K562 (cell line): ENCODE results near the gene NDUFB1. TPM values are rescaled to one million over a fixed set of nuclear protein-coding genes. Genes with fewer than 3 reads are reported as not detected.

Source experiments
- ATAC-seq: fragments of 200-7000 bp; cut with Tn5 transposase; 3 replicates; pipeline ENCODE4 v1.9.1; 2020; ENCODE audit warnings: moderate library complexity
- BruUV-seq: library from RNA; stranded (reverse); fragments of 400-500 nt; replicated peaks from 2 replicates; lab custom pipeline; 2021; lab: Mats Ljungman, UMichigan
- CTCF ChIA-PET: fragments of 300-600 bp; formaldehyde crosslinking; extraction: SDS; loops from one replicate; lab custom pipeline; 2021; ENCODE audit warnings: low intra/inter-chr PET ratio; lab: Yijun Ruan, JAX
- POLR2A ChIA-PET: fragments of 300-600, 350-650 bp; sonication (Branson Sonifier 250); formaldehyde crosslinking; extraction: SDS; loops from one replicate; lab custom pipeline; 2021; ENCODE audit warnings: antibody characterized with exemption, inconsistent platforms; lab: Yijun Ruan, JAX
- DNase-seq, 4 experiments: peaks; one replicate each; pipeline versions ENCODE4 v3.0.0 to v3.0.0-alpha.2; 2011 to 2018; ENCODE audit warnings: low spot score in 3 of 4, mixed read lengths in 3 of 4; ENCODE audit errors: extremely low read depth in 1 of 4
- FAIRE-seq: peaks from 2 replicates; lab custom pipeline; 2011; peaks lifted over from hg19 to GRCh38; lab: Jason Lieb, UNC
- H2AFZ ChIP-seq: 2 replicates; pipeline ENCODE4 v1.6.0; 2011; ENCODE audit warnings: low read depth, low read length, control low read depth, inconsistent platforms
- H3K27ac ChIP-seq: fragments of 200-600 bp; 3 replicates; pipeline ENCODE4 v1.8.0; 2011; ENCODE audit warnings: low read depth, mild to moderate bottlenecking, control low read depth, inconsistent platforms, low read length, moderate library complexity, mixed read lengths; ENCODE audit errors: extremely low read depth
- H3K27me3 ChIP-seq, 2 experiments: fragments of 300-600 bp in 1 of 2; 2 replicates in 1 of 2; 3 replicates in 1 of 2; pipeline versions ENCODE4 v1.6.0 to v1.8.0; 2011; ENCODE audit warnings: inconsistent platforms in 2 of 2, low read length in 2 of 2, mild to moderate bottlenecking in 1 of 2, mixed read lengths in 1 of 2, moderate library complexity in 1 of 2; ENCODE audit not compliant: control insufficient read depth in 2 of 2, insufficient read depth in 2 of 2
- H3K36me3 ChIP-seq: fragments of 300-600 bp; 3 replicates; pipeline ENCODE4 v1.8.0; 2011; ENCODE audit warnings: mild to moderate bottlenecking, low read length, inconsistent platforms; ENCODE audit not compliant: control insufficient read depth, insufficient read depth
- H3K4me1 ChIP-seq, 2 experiments: fragments of 200-600 bp in 1 of 2; replicated peaks in 1 of 2; 2 replicates in 1 of 2; 3 replicates in 1 of 2; pipeline versions ENCODE4 v1.5.1 to v1.8.0; 2011; ENCODE audit warnings: inconsistent platforms in 2 of 2, low read length in 2 of 2, mild to moderate bottlenecking in 1 of 2, mixed read lengths in 1 of 2, moderate library complexity in 1 of 2; ENCODE audit not compliant: control insufficient read depth in 2 of 2, insufficient read depth in 2 of 2
- H3K4me2 ChIP-seq: 2 replicates; pipeline ENCODE4 v1.6.1; 2011; ENCODE audit warnings: low read length, control low read depth, inconsistent platforms, mixed read lengths; ENCODE audit not compliant: insufficient read depth
- H3K4me3 ChIP-seq: fragments of 200-600 bp; sonication (generic), shearing (Covaris generic); 2 replicates; pipeline ENCODE4 v1.5.1; 2016; ENCODE audit warnings: control low read depth, inconsistent platforms
- H3K79me2 ChIP-seq: fragments of 200-600 bp; 3 replicates; pipeline ENCODE4 v1.8.0; 2011; ENCODE audit warnings: low read length, inconsistent platforms; ENCODE audit not compliant: control insufficient read depth, insufficient read depth
- H3K9ac ChIP-seq, 2 experiments: 2 replicates each; pipeline versions ENCODE4 v1.6.0 to v1.6.1; 2011; ENCODE audit warnings: low read depth in 2 of 2, low read length in 2 of 2, control low read depth in 1 of 2, inconsistent platforms in 1 of 2, mild to moderate bottlenecking in 1 of 2, mixed read lengths in 1 of 2; ENCODE audit not compliant: insufficient read depth in 1 of 2
- H3K9me1 ChIP-seq: one replicate; pipeline ENCODE4 v1.6.0; 2011; ENCODE audit warnings: inconsistent platforms, mild to moderate bottlenecking, low read length, moderate library complexity; ENCODE audit not compliant: control insufficient read depth, insufficient read depth
- H3K9me3 ChIP-seq: replicated peaks from 2 replicates; pipeline ENCODE4 v1.5.1; 2011; ENCODE audit warnings: low read depth, low read length, inconsistent platforms; ENCODE audit not compliant: control insufficient read depth, insufficient read depth
- H4K20me1 ChIP-seq: replicated peaks from 2 replicates; pipeline ENCODE4 v1.6.1; 2011; ENCODE audit warnings: low read length, inconsistent platforms, mixed read lengths; ENCODE audit not compliant: control insufficient read depth, insufficient read depth
- ARID3B ChIP-seq: fragments of 250-450 bp; sonication (Bioruptor Pico); IDR thresholded peaks from 2 replicates; pipeline ENCODE4 v1.4.0; 2020; ENCODE audit warnings: borderline replicate concordance
- ATF1 ChIP-seq, 2 experiments: fragments of 450-650 bp in 1 of 2; IDR thresholded peaks; 2 replicates each; pipeline ENCODE4 v1.6.1; 2016; ENCODE audit warnings: missing compliant biosample characterization in 1 of 2, missing genetic modification characterization in 1 of 2
- CHD4 ChIP-seq: fragments of 200-600 bp; sonication (generic); IDR thresholded peaks from 3 replicates; pipeline ENCODE4 v1.6.1; 2012; ENCODE audit warnings: low read depth, mild to moderate bottlenecking, mixed read lengths, low read length, inconsistent platforms; ENCODE audit not compliant: insufficient read depth, insufficient replicate concordance, poor library complexity, severe bottlenecking
- ESRRB ChIP-seq: fragments of 250-450 bp; sonication (Bioruptor Pico); IDR thresholded peaks from 2 replicates; pipeline ENCODE4 v1.5.0; 2020; ENCODE audit warnings: mild to moderate bottlenecking, moderate library complexity, borderline replicate concordance
- MBD2 ChIP-seq: sonication (generic); IDR thresholded peaks from 2 replicates; pipeline ENCODE4 v1.6.1; 2016; ENCODE audit warnings: low read depth, borderline replicate concordance
- MEIS2 ChIP-seq: fragments of 450-650 bp; IDR thresholded peaks from 2 replicates; pipeline ENCODE4 v1.6.1; 2014; ENCODE audit warnings: mild to moderate bottlenecking; ENCODE audit not compliant: partially characterized antibody
- NBN ChIP-seq: fragments of 450-650 bp; IDR thresholded peaks from 2 replicates; pipeline ENCODE4 v1.6.1; 2016; ENCODE audit warnings: low read depth, mild to moderate bottlenecking
- NFE2 ChIP-seq: IDR thresholded peaks from 2 replicates; pipeline ENCODE4 v1.6.1; 2014; ENCODE audit warnings: antibody characterized with exemption, low read depth
- POLR2G ChIP-seq: fragments of 200-400 bp; formaldehyde crosslinking; IDR thresholded peaks from 2 replicates; pipeline ENCODE4 v1.6.1; 2017; ENCODE audit warnings: low read depth, mild to moderate bottlenecking, antibody characterized with exemption, low read length, moderate library complexity
- RAD51 ChIP-seq: fragments of 450-650 bp; IDR thresholded peaks from 2 replicates; pipeline ENCODE4 v1.7.1; 2016; ENCODE audit warnings: low read depth, mild to moderate bottlenecking, borderline replicate concordance
- SAP30 ChIP-seq: fragments of 200-600 bp; sonication (generic); IDR thresholded peaks from 2 replicates; pipeline ENCODE4 v1.6.1; 2012; ENCODE audit warnings: borderline replicate concordance, low read depth, mild to moderate bottlenecking, moderate library complexity, low read length, control low read depth, inconsistent platforms; ENCODE audit not compliant: insufficient read depth, poor library complexity, severe bottlenecking
- SIRT6 ChIP-seq: IDR thresholded peaks from one replicate; pipeline ENCODE4 v1.6.1; 2012; ENCODE audit warnings: low read depth, mild to moderate bottlenecking, control low read depth, inconsistent platforms, low read length, moderate library complexity
- SMAD3 ChIP-seq: fragments of 450-650 bp; formaldehyde crosslinking; conservative IDR thresholded peaks from 2 replicates; pipeline ENCODE4 v1.4.0; 2020; ENCODE audit warnings: mild to moderate bottlenecking
- TBL1XR1 ChIP-seq, 2 experiments: IDR thresholded peaks; 2 replicates each; pipeline ENCODE4 v1.6.1; 2012; ENCODE audit warnings: improper control_type of control experiment in 2 of 2, low read length in 2 of 2, mild to moderate bottlenecking in 1 of 2
- ZKSCAN1 ChIP-seq: fragments of 150-350 bp; IDR thresholded peaks from 2 replicates; pipeline ENCODE4 v1.6.1; 2016; ENCODE audit warnings: low read depth, low read length
- ZNF75A ChIP-seq: fragments of 450-650 bp; formaldehyde crosslinking; IDR thresholded peaks from 2 replicates; pipeline ENCODE4 v1.4.0; 2020; ENCODE audit warnings: mild to moderate bottlenecking
- WGBS: fragments of 100-300 bp; shearing (Covaris generic); methylation state at CpG from one replicate; pipeline ENCODE4 v1.1.6; 2016; ENCODE audit warnings: low coverage, mixed read lengths; ENCODE audit not compliant: insufficient coverage; ENCODE audit errors: missing lambda C conversion rate; 5-methylcytosine and 5-hydroxymethylcytosine counted together
- in situ Hi-C: fragments of 300-500 bp; cut with MboI; formaldehyde crosslinking; loops from 4 replicates; pipeline ENCODE4 v1.15.0; 2018; ENCODE audit warnings: inconsistent platforms, mixed read lengths
- intact Hi-C: fragments of 100-400 bp; cut with micrococcal nuclease; formaldehyde crosslinking; loops from 2 replicates; pipeline ENCODE4 v1.14.2; 2022
- polyA plus RNA-seq, 8 experiments: library from polyadenylated mRNA; depleted of rRNA in 4 of 8; stranded (reverse) in 5 of 8; unstranded in 3 of 8; fragments of >200 nt; fragmentation: Nextera tagmentation in 2 of 8; fragmentation: Illumina TruSeq in 1 of 8; extraction: Ambion mirVana in 2 of 8; extraction: Trizol in 1 of 8; gene quantifications; 2 replicates each; pipeline versions ENCODE4 v1.2.1 to v1.2.3, GENCODE V29; 2011 to 2014; ENCODE audit warnings: inconsistent platforms in 1 of 8, missing spikeins in 1 of 8
- total RNA-seq, 7 experiments: library from RNA; depleted of rRNA in 6 of 7; stranded (reverse); fragments of >200 nt in 6 of 7; fragmentation: Illumina TruSeq in 2 of 7; extraction: Trizol in 2 of 7; gene quantifications; 2 replicates each; pipeline versions ENCODE4 v1.2.1 to v1.2.3, GENCODE V29; 2011 to 2021; ENCODE audit warnings: low replicate concordance in 1 of 7
- TF ChIP-seq, protein P1 (sequence below): sonication (generic); formaldehyde crosslinking; IDR thresholded peaks from 2 replicates; pipeline ENCODE4 v1.4.0; 2020; ENCODE audit warnings: mild to moderate bottlenecking, missing genetic modification reagents
- TF ChIP-seq, protein P2 (sequence below): IDR thresholded peaks from 2 replicates; pipeline ENCODE4 v1.6.1; 2016; ENCODE audit warnings: missing genetic modification characterization, missing compliant biosample characterization

The NDUFB1 gene
- total and polyA plus RNA-seq, 9 of the 15 experiments (the other 6 are each of a cell fraction or from before 2014, with no cell fraction given): 102 to 767 (median 325) TPM

GRCh38 chr14:92103363-92103989, 18.0 kb downstream of the NDUFB1 start:
- H3K4me1 ChIP-seq: peaks cover 0 to 7% of the 10 kb centered on the region in 2 experiments; a peak in 4 of 5 replicates
- POLR2A ChIA-PET: no interaction called here
- 61% methylated on average over 6 of the region's 7 CpGs for WGBS

More at GRCh38 chr14:92103363-92103989, 18.0 kb downstream of the NDUFB1 start:
- no peak for FAIRE-seq
- Histone ChIP-seq H3K27ac (no peak overlapping the region), H3K4me3 (no peak overlapping the region), H3K9me3 (no peaks in the 10 kb centered on the region), H3K36me3 (no peaks in the 10 kb centered on the region), H3K79me2 (peaks cover 55% of the 10 kb centered on the region), H2AFZ (no peak overlapping the region), H4K20me1 (no peaks in the 10 kb centered on the region), H3K27me3 (no peaks in the 10 kb centered on the region), H3K4me2 (no peak overlapping the region), H3K9ac (no peak overlapping the region), H3K9me1 (no peaks in the 10 kb centered on the region)
- CTCF ChIA-PET: no interaction called here
- TF ChIP-seq CHD4 (no peak), ZKSCAN1 (no peak), ATF1 (CRISPR knock-in tag; IDR thresholded peaks at IDR 0.05) (no peak), ATF1 (tag; IDR thresholded peaks at IDR 0.05) (no peak), SAP30 (no peak), ESRRB (CRISPR knock-in tag) (no peak), NBN (no peak), RAD51 (no peak), SMAD3 (CRISPR knock-in tag) (no peak), SIRT6 (no peak), MBD2 (no peak), MEIS2 (no peak), TBL1XR1 (IDR thresholded peaks at IDR 0.05; ENCODE audit: low read length in 2 of 2) (no peak), NFE2 (no peak), ARID3B (CRISPR knock-in tag) (no peak), ZNF75A (no peak), POLR2G (no peak)
- TF ChIP-seq, protein P1, sequence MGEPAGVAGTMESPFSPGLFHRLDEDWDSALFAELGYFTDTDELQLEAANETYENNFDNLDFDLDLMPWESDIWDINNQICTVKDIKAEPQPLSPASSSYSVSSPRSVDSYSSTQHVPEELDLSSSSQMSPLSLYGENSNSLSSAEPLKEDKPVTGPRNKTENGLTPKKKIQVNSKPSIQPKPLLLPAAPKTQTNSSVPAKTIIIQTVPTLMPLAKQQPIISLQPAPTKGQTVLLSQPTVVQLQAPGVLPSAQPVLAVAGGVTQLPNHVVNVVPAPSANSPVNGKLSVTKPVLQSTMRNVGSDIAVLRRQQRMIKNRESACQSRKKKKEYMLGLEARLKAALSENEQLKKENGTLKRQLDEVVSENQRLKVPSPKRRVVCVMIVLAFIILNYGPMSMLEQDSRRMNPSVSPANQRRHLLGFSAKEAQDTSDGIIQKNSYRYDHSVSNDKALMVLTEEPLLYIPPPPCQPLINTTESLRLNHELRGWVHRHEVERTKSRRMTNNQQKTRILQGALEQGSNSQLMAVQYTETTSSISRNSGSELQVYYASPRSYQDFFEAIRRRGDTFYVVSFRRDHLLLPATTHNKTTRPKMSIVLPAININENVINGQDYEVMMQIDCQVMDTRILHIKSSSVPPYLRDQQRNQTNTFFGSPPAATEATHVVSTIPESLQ (CRISPR knock-in tag): no peak
- TF ChIP-seq, protein P2, sequence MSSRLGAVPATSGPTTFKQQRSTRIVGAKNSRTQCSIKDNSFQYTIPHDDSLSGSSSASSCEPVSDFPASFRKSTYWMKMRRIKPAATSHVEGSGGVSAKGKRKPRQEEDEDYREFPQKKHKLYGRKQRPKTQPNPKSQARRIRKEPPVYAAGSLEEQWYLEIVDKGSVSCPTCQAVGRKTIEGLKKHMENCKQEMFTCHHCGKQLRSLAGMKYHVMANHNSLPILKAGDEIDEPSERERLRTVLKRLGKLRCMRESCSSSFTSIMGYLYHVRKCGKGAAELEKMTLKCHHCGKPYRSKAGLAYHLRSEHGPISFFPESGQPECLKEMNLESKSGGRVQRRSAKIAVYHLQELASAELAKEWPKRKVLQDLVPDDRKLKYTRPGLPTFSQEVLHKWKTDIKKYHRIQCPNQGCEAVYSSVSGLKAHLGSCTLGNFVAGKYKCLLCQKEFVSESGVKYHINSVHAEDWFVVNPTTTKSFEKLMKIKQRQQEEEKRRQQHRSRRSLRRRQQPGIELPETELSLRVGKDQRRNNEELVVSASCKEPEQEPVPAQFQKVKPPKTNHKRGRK (tag): no peak
- in situ Hi-C loops (no loop called here), intact Hi-C loops (no loop called here)
- DNase-seq: no peak
- BruUV-seq: no TSS peak
- no peak for ATAC-seq
